HG02588 (cell line): Measurements from ENCODE around the gene TNK2.
A peak's percentile ranks its signal among the peaks of the same experiment; 100 is the strongest.

Source experiments
- ATAC-seq: cut with Tn5 transposase; IDR thresholded peaks from one replicate; pipeline ENCODE4 v1.9.1; 2021; ENCODE audit warnings: mild to moderate bottlenecking, moderate library complexity; ENCODE audit not compliant: unreplicated experiment

The TNK2 gene

DNA sequence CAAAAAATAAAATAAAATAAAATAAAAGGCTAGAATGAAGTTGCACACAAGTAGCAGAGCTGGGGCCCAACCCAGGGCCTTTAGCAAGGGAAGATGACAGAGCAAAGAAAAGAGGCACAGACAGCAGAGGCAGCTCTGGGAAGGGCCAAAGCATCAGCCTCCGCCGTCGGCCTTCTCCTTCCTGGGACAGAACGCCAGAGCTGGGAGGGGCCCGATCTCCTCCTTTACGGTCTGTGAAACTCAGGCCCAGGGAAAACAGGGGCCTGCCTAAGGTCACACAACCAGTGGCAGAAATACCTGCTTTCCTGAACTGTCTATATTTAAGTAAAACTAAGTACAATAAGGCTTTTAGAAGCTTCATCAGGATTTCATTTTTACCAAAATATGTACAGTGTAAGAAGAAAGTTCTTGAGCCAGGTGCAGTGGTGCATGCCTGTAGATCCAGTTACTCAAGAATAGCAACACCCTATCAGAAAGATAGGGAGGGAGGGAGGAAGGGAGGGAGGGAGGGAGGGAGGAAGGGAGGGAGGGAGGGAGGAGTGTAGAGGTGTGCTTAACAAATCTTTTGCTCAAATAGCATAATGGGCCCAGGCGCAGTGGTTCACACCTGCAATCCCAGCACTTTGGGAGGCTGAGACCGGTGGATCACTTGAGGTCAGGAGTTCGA lies 53.6 kb downstream of the TNK2 start:
- ATAC-seq, result no peak

DNA sequence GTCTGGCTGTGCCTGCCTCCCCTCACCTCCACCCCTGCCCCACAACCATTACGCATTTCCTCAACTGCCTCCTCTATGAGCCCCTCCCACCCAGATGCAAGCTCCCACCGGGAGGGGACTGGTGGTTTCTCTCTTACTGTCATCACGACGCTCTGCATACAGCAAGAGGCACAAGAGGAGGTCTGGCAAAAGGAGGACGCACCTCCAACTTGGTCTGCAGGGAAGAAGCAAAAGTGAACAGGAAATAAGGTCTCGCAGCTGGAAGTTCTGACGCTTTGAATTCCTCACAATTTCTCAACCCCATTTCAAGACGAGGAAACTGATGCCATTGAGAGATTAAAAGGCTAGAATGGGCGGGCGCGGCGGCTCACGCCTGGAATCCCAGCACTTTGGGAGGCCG lies 54.4 kb downstream of the TNK2 start:
- no peak for ATAC-seq

DNA sequence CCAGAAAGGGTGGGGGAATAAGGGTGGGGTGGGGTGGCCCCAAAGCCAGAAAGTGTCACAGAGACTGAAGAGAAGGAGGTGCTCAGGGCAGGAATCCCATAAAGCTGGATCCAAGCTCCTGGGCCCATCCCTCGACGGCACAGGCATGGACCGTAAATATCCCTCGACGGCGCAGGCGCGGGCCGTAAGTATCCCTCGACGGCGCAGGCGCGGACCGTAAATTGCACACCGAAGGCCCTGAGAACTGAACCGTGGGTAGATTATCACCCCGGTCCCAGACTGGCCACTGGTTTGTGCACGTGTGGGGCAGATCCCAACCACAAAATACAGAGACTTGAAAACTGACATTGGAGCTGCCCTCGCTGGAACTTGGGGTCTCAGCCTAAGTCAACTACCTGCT lies 55.3 kb downstream of the TNK2 start:
- ATAC-seq, result no peak

DNA sequence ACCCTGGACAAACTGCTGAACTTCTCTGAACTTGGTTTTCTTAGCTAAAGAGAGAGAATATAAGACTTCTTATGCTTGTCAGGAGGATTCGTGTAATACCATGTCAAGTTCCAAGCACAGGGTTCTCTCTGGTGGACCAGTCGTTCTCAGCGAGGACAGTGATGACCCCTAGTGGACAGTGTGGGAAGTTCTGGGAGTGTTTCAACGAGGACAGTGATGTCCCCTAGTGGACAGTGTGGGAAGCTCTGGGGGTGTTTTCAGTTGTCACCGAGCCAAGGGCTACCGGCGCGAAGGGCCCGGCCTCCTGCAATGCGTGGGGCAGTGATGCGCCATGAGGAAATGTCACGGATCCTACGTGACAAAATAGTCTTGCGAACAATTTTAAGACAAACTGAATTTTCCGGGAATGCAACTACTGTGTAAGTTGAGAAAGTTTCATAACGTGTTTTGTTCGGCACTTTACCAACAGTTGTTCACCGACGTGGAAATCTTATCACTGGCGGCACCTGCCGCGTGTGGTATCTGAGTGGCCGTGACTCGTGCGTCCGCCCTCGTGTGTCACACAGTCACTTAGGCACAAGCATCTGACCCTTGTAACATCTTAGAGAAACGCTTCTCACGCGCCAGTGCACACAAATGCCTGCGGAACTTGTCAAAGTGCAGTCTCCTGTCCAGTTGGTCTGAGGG lies 57.4 kb downstream of the TNK2 start:
- no peak for ATAC-seq

DNA sequence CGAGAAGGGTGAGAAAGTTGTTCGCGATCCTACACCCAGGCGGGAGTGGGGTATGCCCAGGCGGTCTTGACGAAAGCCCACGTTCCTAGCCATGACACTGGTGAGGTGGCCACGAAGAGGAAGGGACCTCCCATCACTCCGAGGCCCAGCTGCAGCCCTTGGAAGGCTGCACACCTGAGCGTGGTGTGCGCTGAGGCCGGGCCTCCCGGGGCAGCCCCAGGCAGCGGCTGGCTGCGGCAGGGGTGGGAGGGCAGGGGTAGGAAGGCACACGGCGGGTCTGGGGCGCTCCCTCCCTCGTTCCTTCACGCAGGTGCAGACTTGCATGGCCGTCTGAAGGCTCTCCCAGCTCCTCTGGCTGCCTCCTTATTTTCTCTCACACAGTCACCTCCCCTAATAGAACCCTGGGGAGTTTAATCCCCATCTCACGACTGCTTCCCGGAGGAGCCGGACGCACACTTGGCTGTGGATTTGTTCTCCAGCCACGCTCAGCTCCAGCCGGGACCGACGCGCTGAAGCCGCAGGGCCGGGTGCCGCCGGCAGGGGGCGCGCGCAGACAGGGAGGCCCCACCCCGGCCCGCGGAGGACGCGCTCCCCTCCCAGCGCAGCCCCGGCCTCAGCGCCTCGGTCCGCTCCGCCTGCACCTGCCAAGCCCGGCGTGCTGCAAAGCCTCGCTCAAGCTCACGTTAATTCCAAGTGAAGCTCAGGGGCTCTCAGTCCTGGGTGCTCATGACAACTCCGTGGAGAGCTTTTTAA lies 58.9 kb downstream of the TNK2 start:
- ATAC-seq, result no peak

DNA sequence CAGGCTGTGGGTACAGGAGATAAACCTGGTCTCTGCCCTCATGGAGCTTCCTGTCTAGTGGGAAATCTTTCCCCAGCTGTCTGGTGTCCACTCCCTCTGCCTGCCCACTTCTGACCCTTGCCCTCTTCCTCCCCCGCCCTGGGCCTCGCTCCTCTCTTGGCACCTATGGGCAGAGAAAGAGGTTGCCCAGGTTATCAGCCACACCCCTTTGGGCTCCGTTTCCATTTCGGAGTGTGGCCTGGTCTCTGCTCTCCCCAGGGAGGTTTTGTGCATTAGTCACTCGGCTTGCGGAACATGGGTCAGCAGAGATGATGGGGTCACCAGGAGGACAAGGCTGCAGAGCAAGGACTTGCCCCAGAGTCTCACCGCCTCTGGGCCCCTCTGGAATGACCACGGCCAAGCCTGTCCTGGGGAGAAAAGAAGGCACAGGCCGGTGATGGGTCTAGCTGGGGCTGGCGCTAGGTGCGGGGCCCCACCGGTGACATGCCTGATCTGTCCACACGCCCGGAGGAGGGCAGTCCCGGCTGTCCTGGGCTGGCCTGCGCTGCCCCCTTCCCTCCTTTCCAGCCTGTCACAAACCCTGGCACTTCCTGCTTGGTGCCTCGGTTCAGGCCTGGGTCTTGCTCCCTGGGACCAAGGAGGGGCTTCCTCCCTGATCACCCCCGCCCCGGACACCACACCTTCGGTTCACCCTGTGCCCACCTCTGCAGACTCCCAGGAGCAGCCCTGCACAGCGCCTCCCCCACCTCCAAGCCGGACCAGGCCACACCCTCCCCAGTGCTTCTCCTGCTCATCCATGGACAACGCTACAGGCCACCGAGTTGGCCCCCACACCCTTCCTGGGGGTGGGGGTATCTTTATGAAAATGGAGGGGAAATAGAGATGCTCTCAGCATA lies 61.0 kb downstream of the TNK2 start:
- ATAC-seq, result no peak

DNA sequence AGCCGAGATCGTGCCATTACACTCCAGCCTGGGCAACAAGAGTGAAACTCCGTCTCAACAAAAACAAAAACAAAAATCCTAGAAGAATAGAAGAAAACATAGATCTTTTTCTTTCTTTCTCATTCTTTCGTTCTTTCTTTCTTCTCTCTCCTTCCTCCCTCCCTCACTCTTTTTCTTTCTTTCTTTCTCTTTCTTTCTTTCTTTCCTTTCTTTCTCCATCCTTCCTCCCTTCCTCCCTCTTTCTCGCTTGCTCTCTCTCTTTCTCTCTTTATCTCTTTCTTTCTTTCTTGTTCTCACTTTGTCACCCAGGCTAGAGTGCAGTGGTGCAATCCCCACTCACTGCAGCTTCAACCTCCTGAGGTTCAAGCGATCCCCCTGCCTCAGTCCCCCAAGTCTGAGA lies 62.9 kb downstream of the TNK2 start:
- no peak for ATAC-seq

DNA sequence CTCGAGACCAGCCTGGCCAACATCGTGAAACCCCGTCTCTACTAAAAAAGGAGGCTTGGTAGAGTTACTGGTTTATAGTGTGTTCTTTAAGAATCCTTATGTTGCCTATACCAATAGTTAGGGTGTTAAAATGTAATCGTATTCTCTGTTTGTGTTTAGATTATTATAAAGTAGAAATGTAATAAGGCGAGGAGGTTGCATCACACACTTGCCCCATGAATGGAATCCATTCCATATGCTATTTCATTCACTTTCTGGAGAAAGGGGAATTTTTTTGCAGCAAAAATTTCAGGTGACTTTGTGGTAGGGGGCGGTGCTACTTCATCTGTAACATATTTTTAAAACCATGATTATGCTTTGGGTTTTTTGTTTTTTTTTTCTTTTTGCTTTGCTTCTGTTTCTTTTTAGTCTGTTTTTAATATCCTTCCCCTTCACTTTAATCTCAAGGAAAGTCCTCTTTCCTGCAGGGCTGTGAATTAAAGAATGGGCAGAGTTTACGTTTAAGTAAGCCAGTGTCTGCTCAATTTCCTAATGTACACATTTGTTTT lies 63.6 kb downstream of the TNK2 start:
- no peak for ATAC-seq

DNA sequence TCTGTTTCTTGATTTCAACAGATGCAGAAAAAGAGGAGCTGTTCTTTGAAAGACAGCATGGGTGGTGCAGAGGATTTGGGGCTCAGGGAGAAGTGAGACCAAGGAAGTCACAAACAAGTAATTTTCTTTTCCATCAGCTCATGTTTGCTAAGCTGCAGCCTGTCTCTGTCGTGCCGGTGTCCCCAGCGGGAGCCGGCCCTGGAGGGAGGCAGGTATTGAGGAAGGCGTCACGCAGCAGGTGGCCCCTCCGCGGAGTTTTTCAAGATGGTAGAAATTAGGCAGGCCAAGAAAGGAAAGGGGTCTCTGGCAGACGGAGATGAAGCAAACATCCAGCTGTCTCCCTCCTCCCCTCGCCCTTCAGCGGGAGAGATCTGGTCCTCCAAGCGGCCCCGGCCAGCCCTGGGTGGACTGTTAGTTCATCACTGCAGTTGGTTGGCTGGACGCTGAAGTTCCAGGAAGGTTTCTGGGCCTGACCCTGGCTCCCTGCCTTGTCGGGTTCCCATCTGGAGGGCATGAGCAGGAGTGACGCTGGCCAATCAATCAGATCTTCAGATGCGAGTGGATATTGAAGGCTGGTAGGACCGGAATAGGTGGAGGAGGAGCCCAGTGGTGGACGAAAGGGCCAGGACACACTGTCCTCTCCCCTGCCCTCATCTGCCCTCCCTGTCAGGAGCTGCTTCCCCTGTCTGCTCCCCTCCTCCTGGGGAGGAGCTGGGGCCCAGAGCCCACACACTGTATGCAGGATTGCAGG lies 68.9 kb downstream of the TNK2 start:
- ATAC-seq, result no peak

DNA sequence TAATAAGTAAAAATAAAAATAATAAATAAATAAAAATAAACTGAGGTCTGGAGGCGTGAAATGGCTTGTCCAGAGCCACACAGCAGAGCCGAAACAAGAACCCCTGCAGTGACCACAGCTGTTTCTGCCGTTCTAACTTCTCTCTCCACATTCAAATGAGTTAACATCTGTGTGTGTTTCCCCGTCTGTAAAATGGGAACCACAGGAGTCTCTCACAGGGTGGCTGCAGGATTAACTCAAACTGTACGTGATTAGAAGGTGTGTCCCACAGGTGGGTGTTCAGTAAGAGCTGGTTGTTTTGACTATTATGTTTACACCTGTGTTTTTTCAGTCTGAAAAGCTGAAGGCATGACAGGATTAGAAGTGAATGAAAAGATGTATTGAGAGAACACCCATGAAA lies 69.6 kb downstream of the TNK2 start:
- ATAC-seq, result peak; percentile 83

DNA sequence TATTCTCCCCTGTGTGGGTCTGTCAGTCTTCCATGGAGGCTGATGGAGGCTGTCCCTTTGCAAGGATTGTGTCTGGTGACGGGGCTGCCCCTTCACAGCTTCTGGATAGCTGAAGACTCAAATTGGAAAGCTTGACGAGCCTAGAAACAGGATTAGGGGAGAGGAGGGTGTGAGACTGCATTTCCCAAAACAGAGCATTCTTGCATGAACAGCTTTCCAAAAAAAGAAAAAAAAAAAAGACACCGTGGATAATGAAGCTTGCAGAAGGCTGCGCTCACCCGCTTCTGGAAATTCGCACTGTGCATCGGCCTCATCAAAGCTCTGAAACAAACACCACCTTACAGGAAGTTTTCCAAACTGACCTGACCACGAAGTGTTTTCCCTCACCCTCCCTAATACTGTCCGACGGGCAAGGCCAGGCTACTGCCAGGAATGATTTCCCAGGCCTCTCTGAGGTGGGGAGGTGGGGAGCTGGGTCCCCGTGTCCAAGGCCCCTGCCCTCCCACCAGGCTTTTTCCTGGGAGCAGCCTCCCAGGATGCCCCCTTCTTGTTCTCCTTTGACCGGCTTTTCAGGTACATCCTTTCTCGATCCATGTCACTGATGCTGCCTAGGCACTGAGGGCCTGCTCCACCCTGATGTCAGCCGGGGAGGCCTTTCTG lies 71.7 kb downstream of the TNK2 start:
- no peak for ATAC-seq

DNA sequence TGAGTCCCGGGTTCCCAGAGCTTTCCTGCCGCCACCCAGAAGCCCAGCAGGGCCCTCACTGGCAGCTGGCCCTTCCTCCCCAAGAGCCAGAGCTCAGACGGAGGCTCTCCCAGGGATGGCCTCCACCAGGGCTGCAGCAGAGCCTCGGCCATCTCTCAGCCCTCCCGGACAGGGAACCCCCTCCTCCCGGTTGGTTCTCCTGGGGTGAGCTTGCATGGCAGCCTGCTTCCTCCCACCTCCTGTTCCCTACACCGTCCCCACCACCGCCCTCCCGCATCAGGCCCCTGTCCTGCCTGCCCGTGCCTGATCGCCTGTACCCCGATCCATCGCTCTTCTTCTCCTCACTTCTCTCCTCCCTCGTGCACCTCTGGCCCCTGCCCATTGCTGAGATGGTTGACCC lies 72.6 kb downstream of the TNK2 start:
- no peak for ATAC-seq

DNA sequence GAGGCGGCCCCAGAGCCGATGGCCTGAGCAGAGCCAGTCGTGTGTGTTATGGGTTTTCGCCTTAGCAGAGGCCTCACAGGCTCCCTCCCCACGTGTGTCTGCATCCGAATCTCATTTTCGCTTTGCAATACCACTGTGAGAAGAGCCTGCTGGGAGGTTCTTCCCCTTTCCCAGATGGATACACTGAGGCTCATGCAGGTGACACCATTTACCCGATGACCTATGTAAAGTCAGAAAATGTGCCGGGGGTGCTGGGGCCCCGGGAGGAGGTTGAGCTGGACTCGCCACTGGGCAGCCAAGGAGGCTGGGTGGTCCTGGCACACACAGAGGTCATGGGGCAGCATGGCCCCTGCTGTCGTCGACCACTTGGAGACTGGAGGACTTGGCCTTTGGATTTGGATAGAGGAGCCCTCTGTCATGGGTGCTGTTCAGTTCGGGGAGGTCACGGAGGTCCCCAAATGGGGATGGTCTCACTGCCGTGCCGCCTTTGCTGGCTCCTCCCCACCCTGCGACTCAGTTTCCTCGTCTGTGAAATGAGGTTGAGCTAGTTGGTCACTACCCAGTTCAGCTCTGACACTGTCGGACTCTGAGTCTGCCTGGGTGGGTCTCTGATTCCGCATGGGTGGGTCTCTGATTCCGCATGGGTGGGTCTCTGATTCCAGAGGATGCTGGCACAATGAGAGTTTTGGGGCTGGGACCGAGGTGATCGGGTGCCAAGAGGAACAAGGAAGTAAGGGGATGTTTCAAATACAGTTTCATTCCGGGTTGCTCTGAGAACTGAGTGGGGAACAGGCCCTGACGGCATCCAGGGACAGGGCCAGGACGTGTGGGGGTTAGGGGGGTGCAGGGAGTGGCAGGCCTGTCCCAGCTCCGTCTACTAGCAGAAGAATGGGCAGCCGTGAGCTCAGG lies 73.4 kb downstream of the TNK2 start:
- ATAC-seq, result no peak

DNA sequence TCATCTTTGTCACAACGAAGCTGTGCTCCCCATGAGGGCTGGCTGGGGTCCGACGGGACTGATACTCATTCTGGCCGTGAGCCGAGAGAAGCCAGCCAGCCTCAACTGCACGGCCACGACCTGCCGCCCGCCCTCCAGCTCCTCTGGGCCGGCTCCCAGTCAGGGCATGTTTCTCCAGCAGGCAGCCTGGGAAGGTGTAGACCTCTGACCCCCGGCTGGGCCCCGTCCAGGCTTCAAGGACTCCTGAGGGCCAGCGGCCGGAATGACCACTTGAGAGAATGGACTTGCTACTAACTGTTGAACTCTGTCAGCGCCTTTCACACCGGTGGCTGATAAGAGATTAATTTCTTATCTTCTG lies 78.5 kb downstream of the TNK2 start:
- ATAC-seq, result no peak

DNA sequence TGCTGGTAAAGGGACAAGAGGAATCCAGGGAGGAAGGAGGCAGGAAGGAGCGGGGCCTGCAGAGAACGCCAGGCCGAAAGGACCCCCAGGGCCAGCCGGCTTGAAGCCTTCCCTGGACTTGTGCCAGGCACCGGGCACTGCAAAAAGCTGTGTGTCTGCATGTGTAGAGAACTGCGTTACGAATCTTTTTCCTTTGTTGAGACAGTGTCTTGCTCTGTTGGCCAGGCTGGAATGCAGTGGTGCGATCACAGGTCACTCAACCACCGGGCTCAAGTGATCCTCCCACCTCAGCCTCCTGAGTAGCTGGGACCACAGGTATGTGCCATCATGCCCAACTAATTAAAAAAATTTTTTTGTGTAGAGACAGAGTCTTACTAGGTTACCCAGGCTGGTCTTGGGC lies 79.6 kb downstream of the TNK2 start:
- no peak for ATAC-seq

DNA sequence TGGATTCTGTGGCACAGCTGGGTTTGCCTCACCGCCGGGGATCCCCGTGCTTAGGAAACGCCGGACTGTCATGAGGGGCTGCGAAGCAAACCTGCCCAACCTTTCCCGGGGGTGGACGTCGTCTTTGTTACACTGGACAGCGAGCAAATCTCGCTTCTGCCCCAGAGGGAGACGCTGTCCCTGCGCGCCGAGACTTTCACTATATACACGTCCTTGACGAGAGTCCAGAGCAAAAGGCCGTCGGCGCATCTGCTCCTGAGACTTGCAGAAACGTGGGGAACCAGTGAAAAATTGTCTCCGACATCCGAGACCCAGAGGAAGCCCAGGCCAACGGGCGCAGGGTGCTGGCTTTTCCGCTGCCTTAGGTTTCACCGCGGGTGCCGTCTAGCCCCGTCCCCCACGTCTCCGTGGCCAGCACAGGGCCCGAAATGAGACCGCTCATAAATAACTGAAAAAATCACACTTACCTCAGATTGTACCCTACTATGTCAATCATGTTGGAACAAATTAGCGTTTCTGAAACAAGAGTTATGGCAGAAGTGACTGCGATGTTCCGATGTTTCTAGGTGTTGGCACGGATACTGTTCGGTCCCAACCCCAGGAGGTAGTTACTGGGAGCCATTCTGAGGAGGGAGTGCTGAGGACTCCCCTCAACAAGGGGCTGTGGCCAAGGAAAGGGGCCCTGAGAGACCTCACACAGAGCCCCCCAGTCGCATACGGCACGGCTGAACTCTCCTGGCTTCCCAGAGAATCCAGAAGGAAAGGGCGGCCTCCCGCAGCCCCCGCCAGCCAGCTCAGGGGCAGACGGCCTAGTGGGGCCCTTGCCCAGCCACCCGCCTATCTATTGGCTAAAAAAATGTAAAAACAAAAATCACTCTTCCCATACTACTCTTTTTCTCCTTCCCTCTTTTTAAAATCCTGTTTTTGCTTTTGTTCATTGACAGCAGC lies 82.2 kb downstream of the TNK2 start:
- no peak for ATAC-seq

DNA sequence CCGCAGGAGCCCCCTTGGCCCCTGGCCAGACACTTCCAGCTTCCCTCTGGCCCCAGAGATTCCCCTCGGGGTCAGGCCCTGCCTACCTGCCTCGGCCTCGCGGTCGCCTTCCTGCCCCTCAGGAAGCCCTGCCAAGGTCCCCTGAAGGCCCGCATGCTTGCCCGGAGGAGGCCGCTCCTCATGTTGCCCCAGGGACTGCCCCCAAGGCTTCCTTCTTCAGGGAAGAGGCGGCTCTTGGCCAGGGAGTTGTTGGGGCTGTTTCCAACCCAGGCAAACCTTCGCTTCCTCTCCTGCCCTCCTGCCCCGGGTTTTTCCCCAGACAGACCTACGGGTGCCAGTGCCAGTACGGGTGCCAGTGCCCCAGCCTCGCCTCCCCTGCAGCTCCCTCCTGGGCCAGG lies 83.2 kb downstream of the TNK2 start:
- ATAC-seq, result no peak
